BLaER1 (cell line): ENCODE data around the gene SMIM24.

Source experiments
- H3K27ac ChIP-seq: shearing (Covaris generic); formaldehyde crosslinking; 2 replicates; pipeline ENCODE4 v1.8.1; 2022
- H3K27me3 ChIP-seq: shearing (Covaris generic); formaldehyde crosslinking; 2 replicates; pipeline ENCODE4 v1.8.1; 2022
- H3K36me3 ChIP-seq: shearing (Covaris generic); formaldehyde crosslinking; 2 replicates; pipeline ENCODE4 v1.8.1; 2022
- H3K4me1 ChIP-seq: shearing (Covaris generic); formaldehyde crosslinking; 2 replicates; pipeline ENCODE4 v1.8.1; 2022
- H3K4me2 ChIP-seq: shearing (Covaris generic); formaldehyde crosslinking; 2 replicates; pipeline ENCODE4 v1.8.1; 2022
- H3K4me3 ChIP-seq: shearing (Covaris generic); formaldehyde crosslinking; 2 replicates; pipeline ENCODE4 v1.8.1; 2022
- H3K9ac ChIP-seq: shearing (Covaris generic); formaldehyde crosslinking; 2 replicates; pipeline ENCODE4 v1.8.1; 2022
- H3K9me3 ChIP-seq: shearing (Covaris generic); formaldehyde crosslinking; 2 replicates; pipeline ENCODE4 v1.8.1; 2022
- H4K20me1 ChIP-seq: shearing (Covaris generic); formaldehyde crosslinking; 2 replicates; pipeline ENCODE4 v1.8.1; 2022
- Cebpa-rat ChIP-seq: shearing (Covaris generic); IDR thresholded peaks from 2 replicates; pipeline ENCODE4 v1.8.1; 2022

Gene SMIM24

DNA sequence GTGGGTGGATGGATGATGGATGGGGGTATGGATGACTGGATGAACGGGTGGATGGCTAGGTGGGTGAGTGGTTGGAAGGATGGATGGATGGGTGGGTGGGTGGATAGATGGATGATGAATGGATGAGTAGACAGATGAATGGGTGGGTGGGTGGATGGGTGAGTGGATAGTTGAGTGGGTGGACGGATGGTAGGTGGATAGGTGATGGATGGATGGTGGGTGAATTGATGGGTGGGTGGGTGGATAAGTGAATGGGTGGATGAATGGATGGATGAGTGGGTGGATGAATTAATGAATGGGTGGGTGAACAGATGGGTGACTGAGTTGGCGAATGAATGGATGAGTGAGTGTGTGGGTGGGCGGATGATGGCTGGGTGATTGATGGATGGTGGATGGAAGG is 4.9 kb downstream of the SMIM24 start:
- H3K27ac ChIP-seq = no peak overlapping the region
- H3K4me2 ChIP-seq = no peak overlapping the region
- H3K36me3 ChIP-seq = peaks cover 32% of the 10 kb centered on the region
- peaks cover 37% of the 10 kb centered on the region for H4K20me1 ChIP-seq
- H3K9me3 ChIP-seq = no peaks in the 10 kb centered on the region; the same call in 1 of the 2 replicates
- H3K4me3 ChIP-seq = no peak overlapping the region
- H3K4me1 ChIP-seq = peaks cover 51% of the 10 kb centered on the region
- no peak overlapping the region for H3K9ac ChIP-seq
- H3K27me3 ChIP-seq = no peaks in the 10 kb centered on the region
- TF ChIP-seq Cebpa-rat = no peak

- H3K9ac ChIP-seq = no peak overlapping the region
- no peak overlapping the region for H3K4me2 ChIP-seq
- no peak for TF ChIP-seq Cebpa-rat
Observed at GRCh38 chr19:3474614-3475013, 5.7 kb downstream of the SMIM24 start.

GRCh38 chr19:3474010-3474409 is 6.3 kb downstream of the SMIM24 start:
- H3K9ac ChIP-seq = no peak overlapping the region
- no peaks in the 10 kb centered on the region; the same call in 1 of the 2 replicates for H3K9me3 ChIP-seq
- no peaks in the 10 kb centered on the region for H3K27me3 ChIP-seq
- TF ChIP-seq Cebpa-rat = no peak
- H3K4me1 ChIP-seq = peaks cover 63% of the 10 kb centered on the region
- peaks cover 32% of the 10 kb centered on the region for H3K36me3 ChIP-seq
- H3K4me3 ChIP-seq = no peak overlapping the region
- H3K27ac ChIP-seq = no peak overlapping the region
- no peak overlapping the region for H3K4me2 ChIP-seq
- H4K20me1 ChIP-seq = peaks cover 51% of the 10 kb centered on the region

More at GRCh38 chr19:3474614-3475013, 5.7 kb downstream of the SMIM24 start:
- Histone ChIP-seq H3K27ac (no peak overlapping the region), H3K27me3 (no peaks in the 10 kb centered on the region), H4K20me1 (peaks cover 45% of the 10 kb centered on the region), H3K9me3 (no peaks in the 10 kb centered on the region; the same call in 1 of the 2 replicates), H3K4me1 (peaks cover 57% of the 10 kb centered on the region), H3K36me3 (peaks cover 32% of the 10 kb centered on the region), H3K4me3 (no peak overlapping the region)

DNA sequence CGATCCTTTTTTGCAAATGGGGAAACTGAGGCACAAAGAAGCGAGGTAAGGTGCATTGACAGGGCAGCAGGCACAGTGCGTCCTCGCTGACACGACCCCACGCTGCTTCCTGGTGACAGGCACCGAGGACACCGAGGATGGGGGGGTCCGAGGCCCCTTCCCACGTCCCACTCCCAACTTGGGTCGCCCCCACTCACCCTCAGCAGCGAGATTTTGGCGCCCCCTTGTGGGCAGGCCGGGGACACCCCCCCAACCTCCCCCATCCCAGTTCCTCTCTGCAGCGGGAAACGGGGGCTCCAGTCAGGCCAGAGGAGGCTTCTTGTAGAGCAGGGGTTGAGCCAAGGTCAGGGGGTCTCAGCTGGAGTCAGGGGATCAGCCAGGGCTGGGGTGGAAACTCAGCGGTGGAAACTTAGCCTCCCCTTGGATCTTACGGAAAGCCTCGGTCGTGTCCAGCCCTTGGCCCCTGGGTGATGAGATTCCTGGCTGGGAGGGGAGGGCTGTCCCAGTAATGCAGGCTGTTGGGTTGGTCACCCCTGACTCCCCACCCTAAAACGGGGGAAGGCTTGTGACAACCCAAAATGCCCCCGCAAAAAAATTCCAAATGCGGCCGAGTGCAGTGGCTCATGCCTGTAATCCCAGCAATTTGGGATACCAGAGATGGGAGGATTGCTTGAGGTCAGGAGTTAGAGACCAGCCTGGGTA is 8.2 kb downstream of the SMIM24 start:
- H3K4me2 ChIP-seq = peak overlapping the region; percentile 19; the same call in 1 of the 2 replicates
- H3K4me3 ChIP-seq = no peak overlapping the region
- H3K4me1 ChIP-seq = peaks cover 53% of the 10 kb centered on the region
- no peak overlapping the region for H3K9ac ChIP-seq
- no peaks in the 10 kb centered on the region for H3K27me3 ChIP-seq
- H4K20me1 ChIP-seq = peaks cover 52% of the 10 kb centered on the region
- peaks cover 9% of the 10 kb centered on the region for H3K9me3 ChIP-seq
- H3K36me3 ChIP-seq = peaks cover 39% of the 10 kb centered on the region
- TF ChIP-seq Cebpa-rat = no peak
- H3K27ac ChIP-seq = no peak overlapping the region

DNA sequence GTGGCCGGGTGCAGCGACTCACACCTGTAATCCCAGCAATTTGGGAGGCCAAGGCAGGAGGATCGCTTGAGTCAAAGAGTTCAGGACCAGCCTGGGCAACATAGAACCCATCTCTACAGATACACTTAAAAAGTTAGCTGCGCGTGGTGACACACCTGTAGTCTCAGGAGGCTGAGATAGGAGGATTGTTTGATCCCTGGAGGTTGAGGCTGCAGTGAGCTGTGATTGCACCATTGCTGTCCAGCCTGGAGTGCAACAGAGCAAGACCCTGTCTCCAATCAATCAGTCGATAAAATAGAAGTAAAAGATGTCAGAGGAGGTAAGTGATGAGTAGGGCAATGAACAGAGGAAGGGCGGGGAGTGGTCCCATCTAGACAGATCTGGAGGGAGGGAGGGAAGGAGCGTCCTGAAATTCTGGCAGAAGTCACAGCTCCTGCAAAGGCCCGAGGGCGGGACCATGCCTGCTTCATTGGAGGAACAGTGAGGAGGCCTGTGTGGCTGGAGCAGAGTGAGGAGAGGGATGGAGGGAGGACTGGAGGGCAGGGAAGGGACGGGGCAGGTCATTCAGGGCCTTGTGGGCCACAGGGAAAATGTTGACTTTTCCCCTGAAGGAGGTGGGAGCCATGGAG is 9.7 kb downstream of the SMIM24 start:
- H3K36me3 ChIP-seq = peaks cover 39% of the 10 kb centered on the region
- TF ChIP-seq Cebpa-rat = no peak
- H3K4me1 ChIP-seq = peaks cover 53% of the 10 kb centered on the region
- H4K20me1 ChIP-seq = peaks cover 59% of the 10 kb centered on the region
- H3K9ac ChIP-seq = no peak overlapping the region
- no peak overlapping the region for H3K27ac ChIP-seq
- no peak overlapping the region for H3K4me2 ChIP-seq
- no peaks in the 10 kb centered on the region for H3K27me3 ChIP-seq
- peaks cover 9% of the 10 kb centered on the region for H3K9me3 ChIP-seq
- H3K4me3 ChIP-seq = no peak overlapping the region

GRCh38 chr19:3469638-3470499 is 10.5 kb downstream of the SMIM24 start:
- Histone ChIP-seq H3K9me3 (peaks cover 9% of the 10 kb centered on the region), H3K4me1 (peaks cover 48% of the 10 kb centered on the region), H3K36me3 (peaks cover 35% of the 10 kb centered on the region), H3K27me3 (no peaks in the 10 kb centered on the region), H3K4me3 (no peak overlapping the region), H3K27ac (no peak overlapping the region), H3K4me2 (peak overlapping the region; percentile 18), H3K9ac (no peak overlapping the region), H4K20me1 (peaks cover 61% of the 10 kb centered on the region)
- no peak for TF ChIP-seq Cebpa-rat

DNA sequence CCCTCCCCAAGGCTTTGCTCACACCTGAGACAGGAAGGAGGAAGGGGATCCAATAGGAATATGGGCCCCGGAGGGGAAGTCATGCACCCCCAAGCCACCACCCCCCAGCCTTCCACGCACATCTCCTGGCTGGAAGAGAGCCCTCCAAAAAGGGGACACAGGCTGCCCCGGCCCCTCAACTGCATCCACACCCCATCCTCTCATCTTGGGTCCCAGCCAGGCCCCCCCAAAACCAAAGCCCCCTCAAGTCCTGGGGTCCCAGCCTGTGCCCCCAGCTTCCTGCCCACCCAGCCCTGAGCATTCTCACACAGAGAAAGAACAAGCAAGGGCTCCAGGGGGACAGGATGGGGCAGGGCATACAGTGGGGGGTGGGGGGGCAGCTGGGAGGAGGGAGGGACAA is 12.1 kb downstream of the SMIM24 start:
- Histone ChIP-seq H3K27ac (no peak overlapping the region), H3K36me3 (peaks cover 26% of the 10 kb centered on the region), H3K27me3 (no peaks in the 10 kb centered on the region), H3K9me3 (peaks cover 9% of the 10 kb centered on the region), H3K4me2 (no peak overlapping the region), H3K4me3 (no peak overlapping the region), H3K9ac (no peak overlapping the region), H4K20me1 (peaks cover 44% of the 10 kb centered on the region), H3K4me1 (peaks cover 42% of the 10 kb centered on the region)
- no peak for TF ChIP-seq Cebpa-rat

DNA sequence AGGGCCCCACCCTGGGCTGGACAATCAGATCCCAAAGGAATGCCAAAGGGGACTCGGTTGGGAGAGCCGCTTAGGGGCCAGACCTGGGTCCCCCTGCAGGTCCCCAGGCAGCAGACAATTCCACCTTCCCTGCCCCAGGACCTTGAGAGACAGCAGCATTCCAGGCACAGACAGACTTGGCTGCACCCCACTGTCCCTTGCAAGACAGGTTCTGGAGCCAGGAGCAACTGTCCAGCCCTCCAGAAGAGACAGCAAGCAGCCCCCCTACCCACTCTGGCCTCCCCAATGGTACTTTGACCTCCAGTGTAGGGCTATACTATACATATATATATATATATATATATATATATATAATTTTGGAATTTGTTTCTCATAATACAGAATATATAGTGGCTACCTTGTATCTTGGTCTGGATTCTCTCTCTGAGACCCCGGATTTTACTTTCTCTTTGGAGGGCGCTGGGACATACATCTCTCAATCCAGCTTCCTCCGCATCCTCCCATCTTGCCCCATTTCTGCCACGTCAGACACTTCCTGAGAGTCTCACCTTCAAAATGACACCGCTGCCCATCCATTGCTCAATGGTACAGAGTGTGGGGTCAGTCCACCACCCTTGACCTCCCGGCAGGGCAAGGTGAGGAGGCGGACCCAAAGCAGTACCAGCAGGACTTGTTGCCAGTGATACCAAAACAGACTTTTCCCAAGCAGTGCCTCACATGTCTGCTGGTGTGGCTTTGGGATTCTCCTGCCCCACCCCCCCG is 12.7 kb downstream of the SMIM24 start:
- Histone ChIP-seq H3K4me2 (no peak overlapping the region), H3K27me3 (no peaks in the 10 kb centered on the region), H3K9ac (no peak overlapping the region), H3K36me3 (peaks cover 32% of the 10 kb centered on the region), H4K20me1 (peaks cover 40% of the 10 kb centered on the region), H3K4me3 (no peak overlapping the region), H3K4me1 (peaks cover 36% of the 10 kb centered on the region), H3K9me3 (peaks cover 9% of the 10 kb centered on the region), H3K27ac (no peak overlapping the region)
- no peak for TF ChIP-seq Cebpa-rat

DNA sequence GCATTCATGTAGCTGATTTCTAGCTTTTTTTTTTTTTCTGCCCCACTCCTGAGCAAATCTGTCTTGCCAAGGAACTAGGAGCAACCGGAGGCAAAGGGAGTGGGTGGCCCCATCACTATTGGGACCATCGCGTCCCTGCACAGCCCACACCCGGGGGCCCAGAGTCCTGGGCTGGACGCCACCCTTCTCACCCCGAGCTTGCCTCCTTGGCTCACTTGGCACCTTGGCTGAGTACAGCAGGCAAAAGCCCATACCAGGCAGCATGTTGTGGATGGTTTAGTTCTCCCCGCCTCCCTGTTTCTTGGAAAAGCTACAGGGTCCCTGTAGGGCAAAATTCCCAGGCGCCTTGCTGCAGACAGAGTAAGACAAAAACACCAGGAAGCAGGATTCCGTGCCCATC is 13.7 kb downstream of the SMIM24 start:
- Histone ChIP-seq H3K27ac (no peak overlapping the region), H3K4me3 (no peak overlapping the region), H3K27me3 (no peaks in the 10 kb centered on the region), H3K9ac (no peak overlapping the region), H3K4me1 (peaks cover 27% of the 10 kb centered on the region), H3K9me3 (peaks cover 9% of the 10 kb centered on the region), H4K20me1 (peaks cover 34% of the 10 kb centered on the region), H3K36me3 (peaks cover 37% of the 10 kb centered on the region), H3K4me2 (no peak overlapping the region)
- no peak for TF ChIP-seq Cebpa-rat
